ENCODE results near the gene NR2E3.

Gene NR2E3

GRCh38 chr15:71804695-71805470 is 5.5 kb upstream of the NR2E3 start:
- Mint-ChIP-seq H3K27me3 (ENCODE audit: low read depth) (peaks cover 9% of the 10 kb centered on the region), H3K9me3 (no peaks in the 10 kb centered on the region), H3K4me1 (ENCODE audit: low read depth) (no peaks in the 10 kb centered on the region), H3K27ac (no peak overlapping the region), H3K4me3 (no peak overlapping the region), H3K36me3 (ENCODE audit: low read depth) (no peaks in the 10 kb centered on the region)

- no peak overlapping the region for H3K4me3 Mint-ChIP-seq
- H3K9me3 Mint-ChIP-seq: no peaks in the 10 kb centered on the region
- H3K36me3 Mint-ChIP-seq (ENCODE audit: low read depth): no peaks in the 10 kb centered on the region
- H3K27me3 Mint-ChIP-seq (ENCODE audit: low read depth): no peaks in the 10 kb centered on the region
- H3K4me1 Mint-ChIP-seq (ENCODE audit: low read depth): no peaks in the 10 kb centered on the region
- no peak overlapping the region for H3K27ac Mint-ChIP-seq
Measured at GRCh38 chr15:71806452-71806931, 3.9 kb upstream of the NR2E3 start.

- Mint-ChIP-seq H3K9me3 (no peaks in the 10 kb centered on the region), H3K4me3 (no peak overlapping the region), H3K27ac (no peak overlapping the region), H3K27me3 (ENCODE audit: low read depth) (no peaks in the 10 kb centered on the region), H3K36me3 (ENCODE audit: low read depth) (no peaks in the 10 kb centered on the region), H3K4me1 (ENCODE audit: low read depth) (no peaks in the 10 kb centered on the region)
Measured at GRCh38 chr15:71807125-71807629, 3.2 kb upstream of the NR2E3 start.

- H3K36me3 Mint-ChIP-seq (ENCODE audit: low read depth): no peaks in the 10 kb centered on the region
- H3K4me3 Mint-ChIP-seq: no peak overlapping the region
- no peaks in the 10 kb centered on the region for H3K4me1 Mint-ChIP-seq (ENCODE audit: low read depth)
- H3K9me3 Mint-ChIP-seq: no peaks in the 10 kb centered on the region
- no peaks in the 10 kb centered on the region for H3K27me3 Mint-ChIP-seq (ENCODE audit: low read depth)
- H3K27ac Mint-ChIP-seq: no peak overlapping the region
Measured at GRCh38 chr15:71807691-71808091, 2.7 kb upstream of the NR2E3 start.

- no peak overlapping the region for H3K4me3 Mint-ChIP-seq
Measured at GRCh38 chr15:71808311-71809020, 1.9 kb upstream of the NR2E3 start.

GRCh38 chr15:71809346-71809745 is 1.0 kb upstream of the NR2E3 start:
- H3K9me3 Mint-ChIP-seq: no peaks in the 10 kb centered on the region
- H3K27me3 Mint-ChIP-seq (ENCODE audit: low read depth): no peaks in the 10 kb centered on the region
- no peak overlapping the region for H3K27ac Mint-ChIP-seq
- no peak overlapping the region for H3K4me3 Mint-ChIP-seq
- H3K36me3 Mint-ChIP-seq (ENCODE audit: low read depth): no peaks in the 10 kb centered on the region
- no peaks in the 10 kb centered on the region for H3K4me1 Mint-ChIP-seq (ENCODE audit: low read depth)

More at GRCh38 chr15:71808311-71809020, 1.9 kb upstream of the NR2E3 start:
- Mint-ChIP-seq H3K4me1 (ENCODE audit: low read depth) (no peaks in the 10 kb centered on the region), H3K27ac (no peak overlapping the region), H3K9me3 (no peaks in the 10 kb centered on the region), H3K36me3 (ENCODE audit: low read depth) (no peaks in the 10 kb centered on the region), H3K27me3 (ENCODE audit: low read depth) (no peaks in the 10 kb centered on the region)

GRCh38 chr15:71811036-71811736 is 832 bp downstream of the NR2E3 start:
- H3K4me3 Mint-ChIP-seq: no peak overlapping the region

GRCh38 chr15:71811752-71812735 is 1.7 kb downstream of the NR2E3 start:
- Mint-ChIP-seq H3K27me3 (ENCODE audit: low read depth) (no peaks in the 10 kb centered on the region), H3K36me3 (ENCODE audit: low read depth) (no peaks in the 10 kb centered on the region), H3K4me3 (no peak overlapping the region), H3K9me3 (no peaks in the 10 kb centered on the region), H3K4me1 (ENCODE audit: low read depth) (no peaks in the 10 kb centered on the region), H3K27ac (no peak overlapping the region)

More at GRCh38 chr15:71811036-71811736, 832 bp downstream of the NR2E3 start:
- no peaks in the 10 kb centered on the region for H3K36me3 Mint-ChIP-seq (ENCODE audit: low read depth)
- H3K4me1 Mint-ChIP-seq (ENCODE audit: low read depth): no peaks in the 10 kb centered on the region
- no peaks in the 10 kb centered on the region for H3K27me3 Mint-ChIP-seq (ENCODE audit: low read depth)
- H3K27ac Mint-ChIP-seq: no peak overlapping the region
- H3K9me3 Mint-ChIP-seq: no peaks in the 10 kb centered on the region

GRCh38 chr15:71812966-71813722 is 2.8 kb downstream of the NR2E3 start:
- Mint-ChIP-seq H3K36me3 (ENCODE audit: low read depth) (no peaks in the 10 kb centered on the region), H3K27me3 (ENCODE audit: low read depth) (no peaks in the 10 kb centered on the region), H3K4me1 (ENCODE audit: low read depth) (no peaks in the 10 kb centered on the region), H3K9me3 (no peaks in the 10 kb centered on the region), H3K27ac (no peak overlapping the region), H3K4me3 (no peak overlapping the region)

- H3K9me3 Mint-ChIP-seq: no peaks in the 10 kb centered on the region
- no peak overlapping the region for H3K4me3 Mint-ChIP-seq
- no peaks in the 10 kb centered on the region for H3K27me3 Mint-ChIP-seq (ENCODE audit: low read depth)
Measured at GRCh38 chr15:71813723-71814470, 3.5 kb downstream of the NR2E3 start.

GRCh38 chr15:71815301-71815700 is 4.9 kb downstream of the NR2E3 start:
- peaks cover 4% of the 10 kb centered on the region for H3K9me3 Mint-ChIP-seq

More at GRCh38 chr15:71813723-71814470, 3.5 kb downstream of the NR2E3 start:
- H3K27ac Mint-ChIP-seq: no peak overlapping the region
- no peaks in the 10 kb centered on the region for H3K36me3 Mint-ChIP-seq (ENCODE audit: low read depth)
- no peaks in the 10 kb centered on the region for H3K4me1 Mint-ChIP-seq (ENCODE audit: low read depth)

GRCh38 chr15:71817351-71817750 is 7.0 kb downstream of the NR2E3 start:
- no peak overlapping the region for H3K27ac Mint-ChIP-seq
- no peaks in the 10 kb centered on the region for H3K27me3 Mint-ChIP-seq (ENCODE audit: low read depth)
- no peaks in the 10 kb centered on the region for H3K36me3 Mint-ChIP-seq (ENCODE audit: low read depth)
- H3K4me3 Mint-ChIP-seq: no peak overlapping the region
- peaks cover 20% of the 10 kb centered on the region for H3K9me3 Mint-ChIP-seq
- H3K4me1 Mint-ChIP-seq (ENCODE audit: low read depth): no peaks in the 10 kb centered on the region

More at GRCh38 chr15:71815301-71815700, 4.9 kb downstream of the NR2E3 start:
- Mint-ChIP-seq H3K4me3 (no peak overlapping the region), H3K4me1 (ENCODE audit: low read depth) (no peaks in the 10 kb centered on the region), H3K27ac (no peak overlapping the region), H3K27me3 (ENCODE audit: low read depth) (no peaks in the 10 kb centered on the region), H3K36me3 (ENCODE audit: low read depth) (no peaks in the 10 kb centered on the region)

Measured in T-helper 1 cell treated with Interleukin-12 subunit alpha and Interleukin-12 subunit beta and Interleukin-4 antibody, amounts not matched to agents 30 μg/mL and 1 μg/mL, for 36 hours (primary cell).